Gastroesophageal sphincter (tissue), 4 donors: ENCODE measurements around the gene COX4I2. TPM values are rescaled to one million over a fixed set of nuclear protein-coding genes. Genes with fewer than 3 reads are reported as not detected.

Source experiments
- ATAC-seq: fragments of 150-250 bp; one replicate; pipeline ENCODE4 v1.9.1; 2016; ENCODE audit warnings: mild to moderate bottlenecking, moderate library complexity
- H3K27ac ChIP-seq, 4 donors: fragments of 200-600 bp; sonication (generic) in 3 of 4; 1 replicate in 3 of 4; 2 replicates in 1 of 4; pipeline ENCODE4 v1.5.1; 2016 to 2019
- H3K27me3 ChIP-seq: fragments of 200-600 bp; sonication (generic); one replicate; pipeline ENCODE4 v1.5.1; 2019
- H3K36me3 ChIP-seq, 2 donors: fragments of 200-600 bp; sonication (generic); one replicate each; pipeline ENCODE4 v1.5.1; 2019; ENCODE audit warnings: control low read depth in 1 of 2
- H3K4me1 ChIP-seq, 3 donors: fragments of 200-600 bp; sonication (generic); 1 replicate in 2 of 3; 2 replicates in 1 of 3; pipeline ENCODE4 v1.5.1; 2016 to 2019; ENCODE audit warnings: control low read depth in 2 of 3
- H3K4me3 ChIP-seq, 2 donors: fragments of 200-600 bp; sonication (generic); one replicate each; pipeline ENCODE4 v1.5.1; 2019; ENCODE audit warnings: mild to moderate bottlenecking in 1 of 2, moderate library complexity in 1 of 2
- H3K9me3 ChIP-seq, 3 donors: fragments of 200-600 bp; sonication (generic); one replicate each; pipeline ENCODE4 v1.5.1; 2017 to 2019; ENCODE audit warnings: control low read depth in 2 of 3
- CTCF ChIP-seq, 4 experiments: fragments of 200-600 bp in 2 of 4; fragments of 450-650 bp in 2 of 4; sonication (generic) in 1 of 4; IDR thresholded peaks; one replicate each; pipeline ENCODE4 v1.5.1; 2017 to 2019; ENCODE audit warnings: antibody characterized with exemption in 4 of 4, mild to moderate bottlenecking in 2 of 4, moderate library complexity in 2 of 4
- EP300 ChIP-seq: sonication (generic); formaldehyde crosslinking; IDR thresholded peaks from one replicate; pipeline ENCODE4 v1.6.1; 2017; ENCODE audit warnings: antibody characterized with exemption, mild to moderate bottlenecking
- POLR2A ChIP-seq, 2 donors: fragments of 450-650 bp; IDR thresholded peaks; one replicate each; pipeline ENCODE4 v1.6.1; 2017; ENCODE audit warnings: antibody characterized with exemption in 2 of 2, mild to moderate bottlenecking in 2 of 2, moderate library complexity in 1 of 2
- POLR2AphosphoS5 ChIP-seq: sonication (generic); formaldehyde crosslinking; IDR thresholded peaks from one replicate; pipeline ENCODE4 v1.6.1; 2017; ENCODE audit warnings: antibody characterized with exemption
- WGBS, 2 donors: methylation state at CpG; one replicate each; pipeline ENCODE4 v1.1.5; 2018; ENCODE audit warnings: low coverage in 1 of 2; 5-methylcytosine and 5-hydroxymethylcytosine counted together
- total RNA-seq, 4 donors: library from RNA; depleted of rRNA; stranded (reverse); fragments of >200 nt; gene quantifications; one replicate each; pipeline ENCODE4 v1.1.0, GENCODE V29; 2016

Gene COX4I2
- total RNA-seq, 4 donors from 2014 or later = 4.6 to 40.9 (median 12.1) TPM; not detected in 1

GRCh38 chr20:31638317-31638716 lies 605 bp downstream of the COX4I2 start:
- H3K4me3 ChIP-seq = peak overlapping the region in 1 of 2 donors; percentile 37
- no peaks in the 10 kb centered on the region for H3K36me3 ChIP-seq
- no peak for ATAC-seq
- H3K27ac ChIP-seq = peak overlapping the region in 1 of 4 donors; percentile 57
- no peak for TF ChIP-seq POLR2AphosphoS5
- TF ChIP-seq EP300 = no peak
- TF ChIP-seq POLR2A (IDR thresholded peaks at IDR 0.05) = no peak
- TF ChIP-seq CTCF (IDR thresholded peaks at IDR 0.05) = no peak
- H3K27me3 ChIP-seq = peaks cover 24% of the 10 kb centered on the region
- peaks cover 0 to 5% (median 0%) of the 10 kb centered on the region in 3 donors for H3K4me1 ChIP-seq
- no CpG with 5 or more reads among the region's 4 CpGs for WGBS, 2 donors
- no peaks in the 10 kb centered on the region for H3K9me3 ChIP-seq

GRCh38 chr20:31638816-31639215 lies 1.1 kb downstream of the COX4I2 start:
- Histone ChIP-seq H3K4me3 (no peak overlapping the region), H3K27ac (peak overlapping the region in 1 of 4 donors; percentile 57), H3K4me1 (peaks cover 0 to 5% (median 0%) of the 10 kb centered on the region in 3 donors), H3K27me3 (peaks cover 24% of the 10 kb centered on the region), H3K9me3 (no peaks in the 10 kb centered on the region), H3K36me3 (no peaks in the 10 kb centered on the region)
- TF ChIP-seq CTCF (IDR thresholded peaks at IDR 0.05) (no peak), POLR2A (IDR thresholded peaks at IDR 0.05) (no peak), EP300 (no peak), POLR2AphosphoS5 (no peak)
- WGBS, 2 donors = 100% methylated on average over 1 of the region's 4 CpGs; no CpG with 5 or more reads in 1 of the 2 donors
- no peak for ATAC-seq

GRCh38 chr20:31640259-31640658 lies 2.5 kb downstream of the COX4I2 start:
- Histone ChIP-seq H3K27me3 (peaks cover 24% of the 10 kb centered on the region), H3K36me3 (no peaks in the 10 kb centered on the region), H3K4me1 (peaks cover 0 to 5% (median 0%) of the 10 kb centered on the region in 3 donors), H3K9me3 (no peaks in the 10 kb centered on the region), H3K27ac (no peak overlapping the region), H3K4me3 (no peak overlapping the region)
- TF ChIP-seq POLR2AphosphoS5 = no peak
- no peak for ATAC-seq
- WGBS, 2 donors = 83 to 100% methylated on average over 1 of the region's 3 CpGs

- Histone ChIP-seq H3K4me1 (peaks cover 0 to 5% (median 0%) of the 10 kb centered on the region in 3 donors), H3K27ac (no peak overlapping the region), H3K27me3 (peaks cover 24% of the 10 kb centered on the region), H3K9me3 (no peaks in the 10 kb centered on the region), H3K36me3 (no peaks in the 10 kb centered on the region), H3K4me3 (no peak overlapping the region)
- ATAC-seq = no peak
- no peak for TF ChIP-seq EP300
- TF ChIP-seq CTCF (IDR thresholded peaks at IDR 0.05) = no peak
- TF ChIP-seq POLR2A (IDR thresholded peaks at IDR 0.05) = no peak
- TF ChIP-seq POLR2AphosphoS5 = no peak
- 87 to 97% methylated on average over 4 to 5 of the region's 6 CpGs for WGBS, 2 donors
Observed at GRCh38 chr20:31641391-31641790, 3.7 kb downstream of the COX4I2 start.

GRCh38 chr20:31642837-31643236 lies 5.1 kb downstream of the COX4I2 start:
- Histone ChIP-seq H3K9me3 (no peaks in the 10 kb centered on the region), H3K27ac (no peak overlapping the region), H3K36me3 (no peaks in the 10 kb centered on the region), H3K4me1 (peaks cover 0 to 2% (median 0%) of the 10 kb centered on the region in 3 donors), H3K27me3 (peaks cover 16% of the 10 kb centered on the region), H3K4me3 (no peak overlapping the region)
- TF ChIP-seq POLR2AphosphoS5 (no peak), CTCF (IDR thresholded peaks at IDR 0.05) (no peak), EP300 (no peak), POLR2A (IDR thresholded peaks at IDR 0.05) (no peak)
- WGBS, 2 donors = 100% methylated on average over 1 of the region's 1 CpG
- no peak for ATAC-seq
